HG03025 (cell line): ENCODE results near the gene FBLN1.

Experiments used
- ATAC-seq: cut with Tn5 transposase; IDR thresholded peaks from one replicate; pipeline ENCODE4 v1.9.1; 2021; ENCODE audit warnings: mild to moderate bottlenecking, moderate library complexity; ENCODE audit not compliant: unreplicated experiment, low FRiP score

Gene FBLN1

DNA sequence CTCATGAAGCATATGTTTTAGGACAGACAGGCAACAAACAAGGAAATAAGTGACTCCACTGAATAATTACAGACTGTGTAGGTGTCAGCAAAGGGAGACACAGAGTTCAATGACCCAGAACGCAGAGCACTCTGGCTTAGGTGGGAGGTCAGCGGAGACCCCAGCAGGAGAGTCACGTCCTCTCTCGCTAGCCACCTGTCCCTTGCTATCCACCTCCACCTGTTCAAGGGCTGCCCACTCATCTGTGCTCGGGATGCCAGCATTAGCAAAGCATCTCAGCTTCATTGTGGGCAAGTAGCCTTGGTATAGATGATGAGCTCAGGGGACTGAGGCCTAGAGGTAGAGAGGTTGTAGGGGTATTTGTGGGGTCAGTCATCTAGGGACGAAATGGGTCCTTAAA lies 147.1 kb downstream of the FBLN1 start:
- ATAC-seq = no peak

DNA sequence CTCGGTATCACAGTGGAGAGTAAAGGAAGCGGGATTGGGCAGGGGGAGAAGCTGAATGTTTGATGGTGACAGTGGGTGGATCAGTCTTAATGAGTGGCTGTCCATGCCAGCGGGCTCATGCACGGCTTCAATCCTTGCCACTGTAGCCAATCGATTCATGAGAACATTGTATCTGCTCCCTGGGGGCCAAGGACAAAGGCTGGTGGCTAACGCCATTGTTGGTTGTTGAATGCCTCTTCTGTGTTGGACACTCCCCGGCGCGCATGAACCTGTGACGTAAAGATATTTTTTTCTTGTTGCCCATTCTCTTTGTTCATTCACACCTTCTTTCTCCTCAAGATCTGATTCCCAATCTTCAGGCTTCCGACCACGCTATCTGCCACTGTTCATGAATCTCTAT lies 148.0 kb downstream of the FBLN1 start:
- no peak for ATAC-seq
